T-helper 1 cell treated with Interleukin-12 subunit alpha and Interleukin-12 subunit beta and Interleukin-4 antibody, amounts not matched to agents 30 μg/mL and 1 μg/mL, for 36 hours (primary cell): ENCODE data around the gene SMCR8.
A peak's percentile ranks its signal among the peaks of the same experiment; 100 is the strongest.
"Not testable (repeated sequence)": the region's sequence is repeated elsewhere in the genome, so short reads cannot be mapped to it uniquely, and the experiment has no call there.

Experiments
- H3K27ac Mint-ChIP-seq: one replicate; pipeline ENCODE4 v1.8.0; 2021; ENCODE audit warnings: mild to moderate bottlenecking, mixed read lengths
- H3K27me3 Mint-ChIP-seq: one replicate; pipeline ENCODE4 v1.8.0; 2021; ENCODE audit warnings: low read depth, mixed read lengths
- H3K36me3 Mint-ChIP-seq: one replicate; pipeline ENCODE4 v1.8.0; 2021; ENCODE audit warnings: low read depth, mixed read lengths
- H3K4me1 Mint-ChIP-seq: one replicate; pipeline ENCODE4 v1.8.0; 2021; ENCODE audit warnings: low read depth, mixed read lengths
- H3K4me3 Mint-ChIP-seq: one replicate; pipeline ENCODE4 v1.8.0; 2021; ENCODE audit warnings: mild to moderate bottlenecking, moderate library complexity, mixed read lengths
- H3K9me3 Mint-ChIP-seq: one replicate; pipeline ENCODE4 v1.8.0; 2021; ENCODE audit warnings: mixed read lengths

The SMCR8 gene

GRCh38 chr17:18314731-18315561 lies at the start of gene SMCR8, which contains the start of gene TOP3A:
Gene SMCR8, plus strand, starts transcription at chr17:18315293. Its CDS starts 497 bp downstream, at chr17:18315790.
Gene TOP3A, minus strand, starts transcription at chr17:18314994. Its CDS starts 216 bp downstream, at chr17:18314778.
- Mint-ChIP-seq H3K27ac (peak within 1 kb of the TSS; percentile 95), H3K9me3 (no peaks in the 10 kb centered on the region), H3K27me3 (no peaks in the 10 kb centered on the region), H3K36me3 (peaks cover 27% of the 10 kb centered on the region), H3K4me1 (peaks cover 61% of the 10 kb centered on the region), H3K4me3 (peak within 1 kb of the TSS; percentile 96)

- Mint-ChIP-seq H3K27me3 (no peaks in the 10 kb centered on the region), H3K4me3 (no peak overlapping the region), H3K9me3 (no peaks in the 10 kb centered on the region), H3K27ac (no peak overlapping the region), H3K4me1 (peaks cover 3% of the 10 kb centered on the region), H3K36me3 (peaks cover 8% of the 10 kb centered on the region)
Observed at GRCh38 chr17:18267366-18267765, 47.7 kb upstream of the SMCR8 start.

- no peak overlapping the region for H3K27ac Mint-ChIP-seq
- H3K4me1 Mint-ChIP-seq: peaks cover 3% of the 10 kb centered on the region
- H3K4me3 Mint-ChIP-seq: no peak overlapping the region
Observed at GRCh38 chr17:18267927-18268711, 47.0 kb upstream of the SMCR8 start.

GRCh38 chr17:18270046-18270931 lies 44.8 kb upstream of the SMCR8 start:
- H3K27ac Mint-ChIP-seq: no peak overlapping the region
- H3K27me3 Mint-ChIP-seq: no peaks in the 10 kb centered on the region
- H3K4me3 Mint-ChIP-seq: no peak overlapping the region
- no peaks in the 10 kb centered on the region for H3K9me3 Mint-ChIP-seq
- peaks cover 3% of the 10 kb centered on the region for H3K4me1 Mint-ChIP-seq
- H3K36me3 Mint-ChIP-seq: peaks cover 7% of the 10 kb centered on the region

More at GRCh38 chr17:18267927-18268711, 47.0 kb upstream of the SMCR8 start:
- no peaks in the 10 kb centered on the region for H3K9me3 Mint-ChIP-seq
- peaks cover 9% of the 10 kb centered on the region for H3K36me3 Mint-ChIP-seq
- no peaks in the 10 kb centered on the region for H3K27me3 Mint-ChIP-seq

- no peaks in the 10 kb centered on the region for H3K27me3 Mint-ChIP-seq
- H3K9me3 Mint-ChIP-seq: no peaks in the 10 kb centered on the region
- no peak overlapping the region for H3K27ac Mint-ChIP-seq
- H3K36me3 Mint-ChIP-seq: peaks cover 18% of the 10 kb centered on the region
- H3K4me1 Mint-ChIP-seq: no peaks in the 10 kb centered on the region
- no peak overlapping the region for H3K4me3 Mint-ChIP-seq
Observed at GRCh38 chr17:18277076-18277475, 38.0 kb upstream of the SMCR8 start.

GRCh38 chr17:18278867-18279266 lies 36.2 kb upstream of the SMCR8 start:
- Mint-ChIP-seq H3K9me3 (no peaks in the 10 kb centered on the region), H3K4me1 (no peaks in the 10 kb centered on the region), H3K27ac (no peak overlapping the region), H3K4me3 (no peak overlapping the region), H3K27me3 (no peaks in the 10 kb centered on the region), H3K36me3 (peaks cover 30% of the 10 kb centered on the region)

GRCh38 chr17:18280249-18280648 lies 34.8 kb upstream of the SMCR8 start:
- H3K36me3 Mint-ChIP-seq: peaks cover 37% of the 10 kb centered on the region
- H3K27ac Mint-ChIP-seq: no peak overlapping the region
- H3K4me3 Mint-ChIP-seq: no peak overlapping the region
- no peaks in the 10 kb centered on the region for H3K27me3 Mint-ChIP-seq
- no peaks in the 10 kb centered on the region for H3K4me1 Mint-ChIP-seq
- no peaks in the 10 kb centered on the region for H3K9me3 Mint-ChIP-seq

GRCh38 chr17:18280766-18281371 lies 34.2 kb upstream of the SMCR8 start:
- H3K4me3 Mint-ChIP-seq: no peak overlapping the region
- peaks cover 43% of the 10 kb centered on the region for H3K36me3 Mint-ChIP-seq
- H3K27me3 Mint-ChIP-seq: no peaks in the 10 kb centered on the region
- no peak overlapping the region for H3K27ac Mint-ChIP-seq
- H3K9me3 Mint-ChIP-seq: no peaks in the 10 kb centered on the region
- H3K4me1 Mint-ChIP-seq: no peaks in the 10 kb centered on the region

- no peaks in the 10 kb centered on the region for H3K4me1 Mint-ChIP-seq
- H3K27ac Mint-ChIP-seq: no peak overlapping the region
- no peaks in the 10 kb centered on the region for H3K9me3 Mint-ChIP-seq
- no peaks in the 10 kb centered on the region for H3K27me3 Mint-ChIP-seq
- H3K4me3 Mint-ChIP-seq: no peak overlapping the region
- H3K36me3 Mint-ChIP-seq: peaks cover 46% of the 10 kb centered on the region
Observed at GRCh38 chr17:18281788-18282187, 33.3 kb upstream of the SMCR8 start.

GRCh38 chr17:18285296-18285695 lies 29.8 kb upstream of the SMCR8 start:
- Mint-ChIP-seq H3K27me3 (no peaks in the 10 kb centered on the region), H3K4me1 (no peaks in the 10 kb centered on the region), H3K27ac (no peak overlapping the region), H3K36me3 (peaks cover 53% of the 10 kb centered on the region), H3K4me3 (no peak overlapping the region), H3K9me3 (no peaks in the 10 kb centered on the region)

- H3K4me1 Mint-ChIP-seq: no peaks in the 10 kb centered on the region
- no peaks in the 10 kb centered on the region for H3K27me3 Mint-ChIP-seq
- no peak overlapping the region for H3K4me3 Mint-ChIP-seq
- H3K36me3 Mint-ChIP-seq: peaks cover 38% of the 10 kb centered on the region
- no peaks in the 10 kb centered on the region for H3K9me3 Mint-ChIP-seq
- H3K27ac Mint-ChIP-seq: no peak overlapping the region
Observed at GRCh38 chr17:18291718-18292540, 23.2 kb upstream of the SMCR8 start.

- H3K36me3 Mint-ChIP-seq: peaks cover 33% of the 10 kb centered on the region
- not testable (repeated sequence) for H3K4me1 Mint-ChIP-seq, H3K27ac Mint-ChIP-seq, H3K27me3 Mint-ChIP-seq, H3K4me3 Mint-ChIP-seq, H3K9me3 Mint-ChIP-seq
Observed at GRCh38 chr17:18298061-18298460, 17.0 kb upstream of the SMCR8 start.

GRCh38 chr17:18300725-18301480 lies 14.2 kb upstream of the SMCR8 start:
- H3K4me1 Mint-ChIP-seq: no peaks in the 10 kb centered on the region
- no peaks in the 10 kb centered on the region for H3K9me3 Mint-ChIP-seq
- peaks cover 38% of the 10 kb centered on the region for H3K36me3 Mint-ChIP-seq
- no peaks in the 10 kb centered on the region for H3K27me3 Mint-ChIP-seq
- H3K27ac Mint-ChIP-seq: no peak overlapping the region
- no peak overlapping the region for H3K4me3 Mint-ChIP-seq
